Vagina (tissue), 2 donors: ENCODE results near the gene MYO3B. TPM values are rescaled to one million over a fixed set of nuclear protein-coding genes. Genes with fewer than 3 reads are reported as not detected.
"Not testable (repeated sequence)": the region's sequence is repeated elsewhere in the genome, so short reads cannot be mapped to it uniquely, and the experiment has no call there.

Source experiments
- DNase-seq, 2 donors: peaks; one replicate each; pipeline ENCODE4 v3.0.0-alpha.2; 2017; ENCODE audit errors: extremely low spot score in 2 of 2
- H3K27ac ChIP-seq: fragments of 200-600 bp; sonication (generic); one replicate; pipeline ENCODE4 v1.5.1; 2019
- H3K27me3 ChIP-seq: fragments of 200-600 bp; sonication (generic); one replicate; pipeline ENCODE4 v1.5.1; 2019
- H3K36me3 ChIP-seq, 2 donors: fragments of 200-600 bp; sonication (generic); one replicate each; pipeline ENCODE4 v1.5.1; 2017 to 2019
- H3K4me1 ChIP-seq: fragments of 200-600 bp; sonication (generic); one replicate; pipeline ENCODE4 v1.5.1; 2019
- H3K4me3 ChIP-seq, 2 donors: fragments of 200-600 bp; sonication (generic); 1 replicate in 1 of 2; 2 replicates in 1 of 2; pipeline ENCODE4 v1.5.1; 2016 to 2019
- H3K9me3 ChIP-seq: fragments of 200-600 bp; sonication (generic); one replicate; pipeline ENCODE4 v1.5.1; 2019
- POLR2A ChIP-seq, 2 donors: fragments of 450-650 bp; IDR thresholded peaks; one replicate each; pipeline ENCODE4 v1.6.1; 2017; ENCODE audit warnings: antibody characterized with exemption in 2 of 2, mild to moderate bottlenecking in 2 of 2, moderate library complexity in 2 of 2
- POLR2AphosphoS5 ChIP-seq, 2 donors: sonication (generic); formaldehyde crosslinking; IDR thresholded peaks; one replicate each; pipeline ENCODE4 v1.9.0; 2017; ENCODE audit warnings: antibody characterized with exemption in 2 of 2, mild to moderate bottlenecking in 2 of 2, low read depth in 1 of 2; ENCODE audit not compliant: insufficient read depth in 1 of 2
- intact Hi-C: fragments of 100-400 bp; cut with DNase I; formaldehyde crosslinking; loops from one replicate; pipeline ENCODE4 v1.15.1; 2023
- total RNA-seq: library from RNA; depleted of rRNA; stranded (reverse); fragments of >200 nt; gene quantifications from one replicate; pipeline ENCODE4 v1.2.3, GENCODE V29; 2016
- TF ChIP-seq, protein P1 (sequence below), 3 experiments: fragments of 450-650 bp in 2 of 3; fragments of 200-600 bp in 1 of 3; sonication (generic) in 1 of 3; IDR thresholded peaks; one replicate each; pipeline ENCODE4 v1.5.1; 2017 to 2019; ENCODE audit warnings: antibody characterized with exemption in 3 of 3, mild to moderate bottlenecking in 2 of 3, moderate library complexity in 2 of 3

Gene MYO3B
- total RNA-seq, 1 donor from 2014 or later = 0.49 TPM

DNA sequence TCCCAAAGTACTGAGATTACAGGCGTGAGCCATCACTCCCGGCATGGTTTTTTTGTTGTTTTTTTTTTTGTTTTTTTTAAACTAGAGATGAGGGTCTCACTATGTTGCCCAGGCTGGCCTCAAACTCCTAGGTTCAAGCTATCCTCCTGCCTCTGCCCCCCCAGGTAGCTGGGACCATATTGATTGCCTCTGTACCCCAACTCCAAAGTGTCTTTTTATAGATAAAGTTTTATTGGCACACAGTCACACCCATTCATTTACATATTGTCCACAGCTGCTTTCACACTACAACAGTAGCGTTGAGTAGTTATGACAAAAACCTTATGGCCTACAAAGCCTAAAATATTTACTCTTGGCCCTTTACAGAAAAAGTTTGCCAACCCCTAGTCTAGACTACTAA is 492.0 kb downstream of the MYO3B start:
- Histone ChIP-seq H3K4me1 (no peaks in the 10 kb centered on the region), H3K27ac (no peak overlapping the region), H3K4me3 (no peak overlapping the region), H3K9me3 (no peaks in the 10 kb centered on the region), H3K27me3 (no peaks in the 10 kb centered on the region), H3K36me3 (no peaks in the 10 kb centered on the region)
- no peak for DNase-seq
- intact Hi-C loops = loop anchor here (5.0 kb wide), 1 partner anchor 898 kb away; no protein-coding TSS in a partner anchor
- no peak for TF ChIP-seq POLR2A (IDR thresholded peaks at IDR 0.05)
- TF ChIP-seq POLR2AphosphoS5 (IDR thresholded peaks at IDR 0.05; ENCODE audit: insufficient read depth in 1 of 2, low read depth in 1 of 2) = no peak
- TF ChIP-seq, protein P1, sequence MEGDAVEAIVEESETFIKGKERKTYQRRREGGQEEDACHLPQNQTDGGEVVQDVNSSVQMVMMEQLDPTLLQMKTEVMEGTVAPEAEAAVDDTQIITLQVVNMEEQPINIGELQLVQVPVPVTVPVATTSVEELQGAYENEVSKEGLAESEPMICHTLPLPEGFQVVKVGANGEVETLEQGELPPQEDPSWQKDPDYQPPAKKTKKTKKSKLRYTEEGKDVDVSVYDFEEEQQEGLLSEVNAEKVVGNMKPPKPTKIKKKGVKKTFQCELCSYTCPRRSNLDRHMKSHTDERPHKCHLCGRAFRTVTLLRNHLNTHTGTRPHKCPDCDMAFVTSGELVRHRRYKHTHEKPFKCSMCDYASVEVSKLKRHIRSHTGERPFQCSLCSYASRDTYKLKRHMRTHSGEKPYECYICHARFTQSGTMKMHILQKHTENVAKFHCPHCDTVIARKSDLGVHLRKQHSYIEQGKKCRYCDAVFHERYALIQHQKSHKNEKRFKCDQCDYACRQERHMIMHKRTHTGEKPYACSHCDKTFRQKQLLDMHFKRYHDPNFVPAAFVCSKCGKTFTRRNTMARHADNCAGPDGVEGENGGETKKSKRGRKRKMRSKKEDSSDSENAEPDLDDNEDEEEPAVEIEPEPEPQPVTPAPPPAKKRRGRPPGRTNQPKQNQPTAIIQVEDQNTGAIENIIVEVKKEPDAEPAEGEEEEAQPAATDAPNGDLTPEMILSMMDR (IDR thresholded peaks at IDR 0.05) = no peak

DNA sequence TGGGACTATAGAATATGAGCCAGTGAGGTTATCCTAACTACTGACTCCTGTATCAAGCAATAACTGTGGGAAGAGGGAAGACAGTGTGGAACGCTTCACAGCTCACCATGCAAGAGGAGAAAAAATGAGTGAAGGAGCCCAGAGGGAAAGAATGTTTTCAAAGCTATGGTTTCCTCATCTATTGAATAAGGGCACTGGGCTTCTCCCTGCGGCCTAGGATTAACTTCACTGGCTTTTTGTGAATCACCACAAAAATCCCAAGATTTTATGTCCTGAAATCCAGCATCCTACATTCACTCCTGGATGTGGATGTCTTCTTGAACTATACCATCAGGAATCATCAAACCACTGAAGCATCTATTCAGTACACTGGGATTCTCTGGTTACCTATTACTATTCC is 492.7 kb downstream of the MYO3B start:
- no peaks in the 10 kb centered on the region for H3K36me3 ChIP-seq
- no peaks in the 10 kb centered on the region for H3K9me3 ChIP-seq
- TF ChIP-seq POLR2AphosphoS5 (IDR thresholded peaks at IDR 0.05; ENCODE audit: insufficient read depth in 1 of 2, low read depth in 1 of 2) (no peak), POLR2A (IDR thresholded peaks at IDR 0.05) (no peak)
- TF ChIP-seq, protein P1 (IDR thresholded peaks at IDR 0.05) = no peak
- no peak overlapping the region for H3K27ac ChIP-seq
- H3K4me3 ChIP-seq = no peak overlapping the region
- no peak for DNase-seq
- intact Hi-C loops = no loop called here
- H3K4me1 ChIP-seq = no peaks in the 10 kb centered on the region
- H3K27me3 ChIP-seq = no peaks in the 10 kb centered on the region

DNA sequence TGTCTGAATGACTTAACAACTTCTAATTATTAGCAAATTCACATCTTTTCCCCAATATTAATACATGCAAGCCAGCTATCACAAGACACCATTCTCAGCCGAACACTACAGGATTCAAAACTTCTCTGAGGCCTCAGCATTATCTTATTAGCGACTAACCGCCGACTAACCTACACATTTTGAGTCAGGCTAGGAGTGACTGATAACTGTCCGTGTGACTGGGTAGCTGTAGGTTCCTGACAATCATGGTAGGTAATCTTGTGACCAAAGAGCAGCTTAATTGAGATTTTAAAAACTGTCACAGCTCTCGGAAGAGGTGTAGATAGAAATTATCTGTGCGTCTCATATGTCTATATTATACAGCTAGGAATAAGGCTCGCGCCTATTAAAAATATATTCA is 493.1 kb downstream of the MYO3B start:
- no peaks in the 10 kb centered on the region for H3K36me3 ChIP-seq
- no peaks in the 10 kb centered on the region for H3K9me3 ChIP-seq
- DNase-seq = no peak
- TF ChIP-seq, protein P1 (IDR thresholded peaks at IDR 0.05) = no peak
- TF ChIP-seq POLR2A (IDR thresholded peaks at IDR 0.05) = no peak
- TF ChIP-seq POLR2AphosphoS5 (IDR thresholded peaks at IDR 0.05; ENCODE audit: insufficient read depth in 1 of 2, low read depth in 1 of 2) = no peak
- H3K4me3 ChIP-seq = no peak overlapping the region
- no peaks in the 10 kb centered on the region for H3K27me3 ChIP-seq
- no peak overlapping the region for H3K27ac ChIP-seq
- intact Hi-C loops = no loop called here
- no peaks in the 10 kb centered on the region for H3K4me1 ChIP-seq

- H3K4me3 ChIP-seq, H3K27ac ChIP-seq, H3K27me3 ChIP-seq, DNase-seq, H3K9me3 ChIP-seq, H3K36me3 ChIP-seq, intact Hi-C loops, H3K4me1 ChIP-seq: not testable (repeated sequence)
These were observed 496.3 kb downstream of the MYO3B start for GRCh38 chr2:170674282-170674681.

DNA sequence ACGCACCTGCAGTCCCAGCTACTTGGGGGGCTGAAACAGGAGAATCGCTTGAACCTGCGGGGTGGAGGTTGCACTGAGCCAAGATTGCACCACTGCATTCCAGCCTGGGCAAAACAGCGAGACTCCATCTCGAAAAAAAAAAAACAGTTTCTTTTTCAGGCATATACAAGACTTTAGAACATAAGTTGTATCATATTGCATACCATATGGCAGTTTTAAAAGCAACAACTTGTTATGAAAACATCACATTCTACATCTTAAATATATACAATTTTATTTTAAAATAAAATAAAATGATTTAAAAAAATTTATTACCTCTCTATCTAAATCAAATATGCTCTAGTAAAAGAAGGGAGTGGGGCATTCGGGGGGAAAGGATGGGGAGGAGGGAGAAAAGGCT is 497.8 kb downstream of the MYO3B start:
- Histone ChIP-seq H3K9me3 (no peaks in the 10 kb centered on the region), H3K4me1 (peaks cover 16% of the 10 kb centered on the region), H3K27me3 (no peaks in the 10 kb centered on the region), H3K27ac (no peak overlapping the region), H3K4me3 (no peak overlapping the region), H3K36me3 (no peaks in the 10 kb centered on the region)
- intact Hi-C loops = no loop called here
- TF ChIP-seq, protein P1 (IDR thresholded peaks at IDR 0.05) = no peak
- TF ChIP-seq POLR2AphosphoS5 (IDR thresholded peaks at IDR 0.05; ENCODE audit: insufficient read depth in 1 of 2, low read depth in 1 of 2) (no peak), POLR2A (IDR thresholded peaks at IDR 0.05) (no peak)
- DNase-seq = no peak
